ENCODE data around the gene SNX2.
"Not testable (repeated sequence)": the region's sequence is repeated elsewhere in the genome, so short reads cannot be mapped to it uniquely, and the experiment has no call there.

The SNX2 gene

GRCh38 chr5:122774861-122775549 lies at the start of gene SNX2:
Gene SNX2, plus strand, starts transcription at chr5:122775080. Its CDS starts 24 bp downstream, at chr5:122775104.
- peak; percentile 84 to 87 for DNase-seq (ENCODE audit: low read depth in 2 of 2)

- DNase-seq (ENCODE audit: low read depth in 2 of 2) = no peak
Measured at GRCh38 chr5:122727112-122727541, 47.8 kb upstream of the SNX2 start.

GRCh38 chr5:122730037-122730436 lies 44.8 kb upstream of the SNX2 start:
- no peak for DNase-seq (ENCODE audit: low read depth in 2 of 2)

GRCh38 chr5:122730456-122730855 lies 44.4 kb upstream of the SNX2 start:
- DNase-seq (ENCODE audit: low read depth in 2 of 2) = no peak

GRCh38 chr5:122736086-122736845 lies 38.6 kb upstream of the SNX2 start:
- no peak for DNase-seq (ENCODE audit: low read depth in 2 of 2)

- DNase-seq (ENCODE audit: low read depth in 2 of 2) = no peak
Measured at GRCh38 chr5:122738088-122738487, 36.8 kb upstream of the SNX2 start.

GRCh38 chr5:122741681-122742080 lies 33.2 kb upstream of the SNX2 start:
- DNase-seq (ENCODE audit: low read depth in 2 of 2) = no peak

GRCh38 chr5:122743261-122743660 lies 31.6 kb upstream of the SNX2 start:
- no peak for DNase-seq (ENCODE audit: low read depth in 2 of 2)

GRCh38 chr5:122745597-122745996 lies 29.3 kb upstream of the SNX2 start:
- no peak for DNase-seq (ENCODE audit: low read depth in 2 of 2)

- no peak for DNase-seq (ENCODE audit: low read depth in 2 of 2)
Measured at GRCh38 chr5:122749886-122750285, 25.0 kb upstream of the SNX2 start.

GRCh38 chr5:122751293-122751782 lies 23.5 kb upstream of the SNX2 start:
- no peak for DNase-seq (ENCODE audit: low read depth in 2 of 2)

- DNase-seq (ENCODE audit: low read depth in 2 of 2) = no peak
Measured at GRCh38 chr5:122753500-122753899, 21.4 kb upstream of the SNX2 start.

- no peak for DNase-seq (ENCODE audit: low read depth in 2 of 2)
Measured at GRCh38 chr5:122755783-122756182, 19.1 kb upstream of the SNX2 start.

- DNase-seq (ENCODE audit: low read depth in 2 of 2) = no peak
Measured at GRCh38 chr5:122756264-122756911, 18.5 kb upstream of the SNX2 start.

GRCh38 chr5:122757285-122757684 lies 17.6 kb upstream of the SNX2 start:
- no peak for DNase-seq (ENCODE audit: low read depth in 2 of 2)

GRCh38 chr5:122759241-122760070 lies 15.4 kb upstream of the SNX2 start:
- DNase-seq (ENCODE audit: low read depth in 2 of 2) = no peak

GRCh38 chr5:122760236-122760635 lies 14.6 kb upstream of the SNX2 start:
- DNase-seq (ENCODE audit: low read depth in 2 of 2) = no peak

- DNase-seq (ENCODE audit: low read depth in 2 of 2) = no peak
Measured at GRCh38 chr5:122761115-122761514, 13.8 kb upstream of the SNX2 start.

GRCh38 chr5:122761896-122762295 lies 13.0 kb upstream of the SNX2 start:
- not testable (repeated sequence) for DNase-seq (ENCODE audit: low read depth in 2 of 2)

GRCh38 chr5:122766130-122766529 lies 8.8 kb upstream of the SNX2 start:
- no peak for DNase-seq (ENCODE audit: low read depth in 2 of 2)

- no peak for DNase-seq (ENCODE audit: low read depth in 2 of 2)
Measured at GRCh38 chr5:122770477-122770876, 4.4 kb upstream of the SNX2 start.

GRCh38 chr5:122772446-122772845 lies 2.4 kb upstream of the SNX2 start:
- DNase-seq (ENCODE audit: low read depth in 2 of 2) = no peak

All from activated CD4-positive, alpha-beta T cell treated with anti-CD3 and anti-CD28 coated beads for 24 hours (primary cell).